ENCODE measurements around the gene CACNA1H. TPM values are rescaled to one million over a fixed set of nuclear protein-coding genes. Genes with fewer than 3 reads are reported as not detected.

Gene CACNA1H
- total and polyA plus RNA-seq, 2 of the 8 experiments (the other 6 are each of a cell fraction or from before 2014, with no cell fraction given): 14.0 to 28.7 TPM

DNA sequence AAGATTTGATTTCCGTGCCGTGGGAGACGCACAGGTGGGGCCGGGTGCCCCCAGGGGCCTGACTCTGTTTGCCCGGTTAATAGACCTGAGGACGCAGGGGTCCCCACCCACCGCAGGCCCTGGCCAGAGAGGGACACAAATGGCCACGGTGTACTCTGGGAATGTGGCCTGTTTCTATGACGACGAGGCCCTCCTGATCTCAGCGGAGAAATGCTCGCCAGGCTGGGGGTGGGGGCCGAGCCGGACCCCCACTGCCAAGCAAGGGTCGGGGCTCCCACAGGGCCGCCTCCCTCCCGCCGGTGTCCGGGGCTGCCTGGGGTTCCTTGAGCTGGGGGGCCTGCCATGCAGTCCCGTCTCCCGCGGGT is 32.3 kb upstream of the CACNA1H start:
- DNase-seq (ENCODE audit: low read depth in 1 of 2, low spot score in 2 of 2) (no peak), FAIRE-seq (no peak)
- no peak overlapping the region for H4K91ac ChIP-seq (replicated peaks; ENCODE audit: insufficient read length, low read length)
- no peak overlapping the region for H2BK12ac ChIP-seq (ENCODE audit: low read depth, low read length)
- no peaks in the 10 kb centered on the region for H3K23me2 ChIP-seq (ENCODE audit: low read depth, low read length)
- H3K4me2 ChIP-seq (ENCODE audit: insufficient read depth in 1 of 2, low read depth in 2 of 2, low read length in 2 of 2): no peak overlapping the region
- H3K27me3 ChIP-seq (replicated peaks in 1 of 4; ENCODE audit: control insufficient read depth in 3 of 4, extremely low read depth in 1 of 4, insufficient read depth in 3 of 4, low read length in 3 of 4): no peaks in the 10 kb centered on the region
- no peaks in the 10 kb centered on the region for H3K36me3 ChIP-seq (ENCODE audit: control insufficient read depth in 2 of 4, insufficient read depth in 4 of 4, low read length in 3 of 4)
- no peak overlapping the region for H3K18ac ChIP-seq (ENCODE audit: extremely low read depth, low read length)
- H3K27ac ChIP-seq (ENCODE audit: low read depth, low read length): no peak overlapping the region
- no peaks in the 10 kb centered on the region for H4K20me1 ChIP-seq (replicated peaks in 1 of 2; ENCODE audit: control insufficient read depth in 1 of 2, insufficient read depth in 2 of 2, low read length in 2 of 2)
- TF ChIP-seq RBBP5 (IDR thresholded peaks at IDR 0.05; ENCODE audit: borderline replicate concordance, low read depth, low read length): no peak
- TF ChIP-seq EP300 (IDR thresholded peaks at IDR 0.05; ENCODE audit: borderline replicate concordance in 1 of 2, low read depth in 2 of 2, low read length in 2 of 2): no peak
- no peak for TF ChIP-seq CREB1 (IDR thresholded peaks at IDR 0.05)
- TF ChIP-seq, protein P1, sequence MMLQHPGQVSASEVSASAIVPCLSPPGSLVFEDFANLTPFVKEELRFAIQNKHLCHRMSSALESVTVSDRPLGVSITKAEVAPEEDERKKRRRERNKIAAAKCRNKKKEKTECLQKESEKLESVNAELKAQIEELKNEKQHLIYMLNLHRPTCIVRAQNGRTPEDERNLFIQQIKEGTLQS (IDR thresholded peaks at IDR 0.05; ENCODE audit: insufficient read depth, low read depth, low read length): no peak
- TF ChIP-seq EZH2 (IDR thresholded peaks at IDR 0.05; ENCODE audit: low read depth, low read length, severe bottlenecking): no peak
- TF ChIP-seq TAF1 (IDR thresholded peaks at IDR 0.05; ENCODE audit: low read depth, low read length): no peak
- no peak for TF ChIP-seq NRF1 (IDR thresholded peaks at IDR 0.05; ENCODE audit: low read depth, low read length)
- TF ChIP-seq SP1 (IDR thresholded peaks at IDR 0.05; ENCODE audit: low read depth, low read length): no peak
- no peak for TF ChIP-seq KDM1A (IDR thresholded peaks at IDR 0.05; ENCODE audit: borderline replicate concordance, low read length)
- no peak for TF ChIP-seq JUN (IDR thresholded peaks at IDR 0.05; ENCODE audit: low read depth, low read length)
- H3K9me3 ChIP-seq (ENCODE audit: insufficient read depth in 2 of 2, low read depth in 1 of 2, low read length in 1 of 2): no peaks in the 10 kb centered on the region
- no peak overlapping the region for H2BK20ac ChIP-seq (ENCODE audit: low read length)
- no peak overlapping the region for H3K4me3 ChIP-seq (ENCODE audit: extremely low read depth in 1 of 4, insufficient read depth in 2 of 4, low read depth in 3 of 4, low read length in 4 of 4)
- no peak overlapping the region for H2BK5ac ChIP-seq (ENCODE audit: low read depth, low read length)
- no peak overlapping the region for H2BK15ac ChIP-seq (ENCODE audit: low read length)
- H3K4me1 ChIP-seq (replicated peaks in 1 of 4; ENCODE audit: control insufficient read depth in 3 of 4, insufficient read depth in 4 of 4, low read length in 3 of 4): peaks cover 0 to 3% (median 0%) of the 10 kb centered on the region in 4 experiments; a peak in 2 of 7 replicates
- no peak overlapping the region for H4K5ac ChIP-seq (ENCODE audit: insufficient read length, low read depth, low read length)
- no peak overlapping the region for H2BK120ac ChIP-seq (replicated peaks; ENCODE audit: low read depth, low read length)
- no peak overlapping the region for H4K8ac ChIP-seq (ENCODE audit: extremely low read depth, insufficient read depth, low read length)
- H3K4ac ChIP-seq (replicated peaks; ENCODE audit: insufficient read length, low read depth, low read length): no peak overlapping the region
- H3K23ac ChIP-seq (ENCODE audit: insufficient read length): no peak overlapping the region
- H3K79me2 ChIP-seq (ENCODE audit: control insufficient read depth in 1 of 2, insufficient read depth in 2 of 2, low read length in 2 of 2): no peaks in the 10 kb centered on the region
- no peaks in the 10 kb centered on the region for H3K79me1 ChIP-seq (ENCODE audit: low read depth, low read length)
- 91% methylated on average over 22 of the region's 22 CpGs; no CpG with 5 or more reads in 1 of the 2 experiments for WGBS, 2 experiments (ENCODE audit: extremely low coverage in 1 of 2, insufficient coverage in 1 of 2, insufficient read length in 1 of 2, insufficient replicate concordance in 2 of 2, low coverage in 1 of 2, low lambda C conversion rate in 2 of 2, missing lambda C conversion rate in 1 of 2)
- H2AFZ ChIP-seq (ENCODE audit: low read length): no peak overlapping the region
- H3K56ac ChIP-seq (replicated peaks; ENCODE audit: insufficient read length, low read depth, low read length): no peak overlapping the region
- no peak overlapping the region for H3K14ac ChIP-seq (ENCODE audit: insufficient read length)
- H3K9ac ChIP-seq (replicated peaks in 1 of 4; ENCODE audit: extremely low read depth in 1 of 4, low read depth in 3 of 4, low read length in 3 of 4): no peak overlapping the region
- ChIA-PET POLR2A (ENCODE audit: partially characterized antibody) (no interaction called here), CTCF (ENCODE audit: partially characterized antibody) (interaction anchor here (1.1 to 1.4 kb wide), 3 partner anchors 17 to 74 kb away, joined by 3 to 4 read pairs (median 4); no protein-coding TSS in a partner anchor)
- H2AK5ac ChIP-seq (ENCODE audit: low read depth, low read length): no peak overlapping the region
